ENCODE results near the gene NAT14.
"Not testable (repeated sequence)": the region's sequence is repeated elsewhere in the genome, so short reads cannot be mapped to it uniquely, and the experiment has no call there.

The NAT14 gene

GRCh38 chr19:55504252-55504603 lies 19.2 kb downstream of the NAT14 start:
- DNase-seq, result no peak

DNA sequence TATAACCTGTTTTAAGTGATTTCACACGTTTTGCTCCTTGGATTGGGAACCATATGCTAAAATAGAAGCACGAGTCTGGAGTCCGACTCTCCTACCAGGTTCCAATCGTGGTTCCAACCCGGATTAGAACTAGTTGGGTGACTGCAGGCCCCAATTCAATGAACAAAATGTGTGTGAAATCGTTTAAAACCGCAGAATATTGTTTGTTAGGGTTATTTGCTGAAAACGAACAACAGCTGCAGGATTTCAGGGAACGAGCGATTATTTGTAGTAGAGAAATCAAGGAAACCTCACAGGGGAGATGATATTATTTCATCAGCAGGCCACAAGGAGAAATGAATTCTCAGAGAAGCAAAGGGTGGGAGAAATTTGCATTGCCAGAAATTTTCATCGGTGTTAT lies 20.0 kb downstream of the NAT14 start:
- no peak for DNase-seq

- no peak for DNase-seq
Measured at GRCh38 chr19:55508120-55508519, 23.1 kb downstream of the NAT14 start.

GRCh38 chr19:55516878-55517620 lies 32.1 kb downstream of the NAT14 start:
- DNase-seq, result peak; percentile 87

GRCh38 chr19:55519451-55520311 lies 34.7 kb downstream of the NAT14 start:
- no peak for DNase-seq

DNA sequence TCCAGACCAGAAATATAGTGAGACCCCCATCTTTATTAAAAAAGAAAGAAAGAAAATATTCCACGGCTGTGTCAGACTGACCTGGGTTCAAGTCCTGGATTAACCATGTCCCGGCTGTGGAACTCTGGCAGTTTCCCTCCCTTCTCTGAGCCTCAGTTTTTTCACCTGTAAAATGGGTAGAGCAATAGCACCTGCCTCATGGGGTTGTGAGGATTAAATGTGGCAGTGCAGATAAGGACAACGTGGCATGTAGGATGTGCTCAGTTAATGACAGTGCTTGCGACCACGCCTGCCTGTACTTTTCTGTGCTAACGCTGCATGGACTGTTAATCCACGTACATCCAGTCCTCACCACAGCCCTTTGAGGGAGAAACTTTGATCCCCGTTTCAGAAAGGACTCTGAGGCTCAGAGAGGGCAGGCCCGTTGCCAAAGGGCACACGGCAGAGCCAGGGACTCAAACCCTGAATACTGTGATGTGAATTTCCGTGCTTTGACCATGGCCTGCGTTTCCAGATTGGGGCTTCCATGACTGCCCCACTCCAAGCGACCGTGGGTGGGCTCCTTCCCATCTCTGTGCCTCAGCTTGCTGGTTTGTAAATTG lies 35.8 kb downstream of the NAT14 start:
- no peak for DNase-seq

DNA sequence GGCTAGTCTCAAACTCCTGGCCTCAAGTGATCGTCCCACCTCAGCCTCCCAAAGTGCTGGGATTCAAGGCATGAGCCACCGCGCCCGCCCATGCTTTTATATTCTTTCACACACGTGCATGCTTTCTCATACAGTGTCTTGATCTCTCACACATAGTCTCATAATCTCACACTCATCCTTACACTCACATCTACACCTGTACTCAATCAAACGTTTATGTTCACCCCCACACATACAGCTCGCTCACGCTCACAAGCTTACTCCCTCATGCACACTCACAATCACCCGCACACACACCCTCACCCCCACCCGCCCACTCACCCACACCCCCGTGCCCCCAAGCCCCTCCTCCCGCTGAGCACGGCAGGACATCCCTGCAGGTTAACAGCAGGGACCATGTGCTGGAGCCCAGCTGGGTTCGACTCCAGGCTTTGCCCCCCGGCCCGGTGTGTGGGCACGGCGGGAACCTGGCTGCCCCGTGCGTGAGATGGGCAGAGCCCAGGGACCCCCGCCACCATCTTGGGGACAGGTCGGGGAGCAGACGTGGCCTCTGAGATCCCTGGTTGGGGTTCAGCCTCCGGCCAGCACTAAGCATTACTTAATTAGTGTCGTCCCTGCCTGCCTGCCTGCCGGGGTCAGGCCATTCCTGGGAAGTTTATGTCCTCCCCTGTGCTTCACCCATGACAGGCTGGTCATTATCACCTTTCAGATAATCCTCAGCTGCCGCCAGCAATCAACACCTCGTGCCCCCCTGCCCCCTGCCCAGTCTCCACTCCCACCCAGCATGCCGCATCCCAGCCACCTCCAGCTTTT lies 40.5 kb downstream of the NAT14 start:
- no peak for DNase-seq

- no peak for DNase-seq
Measured at GRCh38 chr19:55526216-55527196, 41.5 kb downstream of the NAT14 start.

- no peak for DNase-seq
Measured at GRCh38 chr19:55527197-55528029, 42.4 kb downstream of the NAT14 start.

DNA sequence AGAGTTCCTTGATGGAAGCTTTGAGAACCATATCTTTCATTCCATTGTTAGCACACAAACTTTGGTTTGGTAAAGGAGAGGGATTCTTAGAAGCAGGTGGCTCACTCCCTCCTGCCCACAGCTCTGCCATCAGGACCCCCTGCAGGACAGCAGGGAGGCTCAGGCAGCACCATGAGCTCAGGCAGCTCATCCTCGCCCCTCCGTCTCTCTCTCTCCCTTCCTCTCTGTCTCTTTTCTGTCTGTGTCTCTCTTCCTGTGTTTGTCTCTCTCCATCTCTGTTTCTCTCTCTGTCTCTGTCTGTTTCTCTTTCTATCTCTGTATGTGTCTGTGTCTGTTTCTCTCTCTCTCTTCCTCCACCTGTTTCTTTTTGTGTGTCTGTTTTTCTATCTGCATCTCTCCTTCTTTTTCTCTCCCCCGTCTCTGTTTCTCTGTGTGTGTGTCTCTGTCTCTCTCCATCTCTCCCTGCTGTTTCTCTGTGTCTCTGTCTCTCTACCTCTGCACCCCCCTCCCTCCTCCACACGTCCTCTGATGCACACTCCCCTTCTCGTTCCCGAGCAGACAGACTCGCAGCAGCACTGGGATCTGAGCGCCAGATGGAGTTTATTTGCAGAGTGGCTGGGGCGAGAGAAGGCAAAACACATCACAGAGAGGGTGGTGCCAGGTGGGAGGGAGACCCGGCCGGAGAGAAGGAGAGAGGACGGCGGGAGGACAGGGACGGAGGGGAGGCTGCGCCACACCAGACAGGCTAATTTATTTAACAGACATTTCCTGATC lies 43.2 kb downstream of the NAT14 start:
- no peak for DNase-seq

- no peak for DNase-seq
Measured at GRCh38 chr19:55529636-55530234, 44.7 kb downstream of the NAT14 start.

DNA sequence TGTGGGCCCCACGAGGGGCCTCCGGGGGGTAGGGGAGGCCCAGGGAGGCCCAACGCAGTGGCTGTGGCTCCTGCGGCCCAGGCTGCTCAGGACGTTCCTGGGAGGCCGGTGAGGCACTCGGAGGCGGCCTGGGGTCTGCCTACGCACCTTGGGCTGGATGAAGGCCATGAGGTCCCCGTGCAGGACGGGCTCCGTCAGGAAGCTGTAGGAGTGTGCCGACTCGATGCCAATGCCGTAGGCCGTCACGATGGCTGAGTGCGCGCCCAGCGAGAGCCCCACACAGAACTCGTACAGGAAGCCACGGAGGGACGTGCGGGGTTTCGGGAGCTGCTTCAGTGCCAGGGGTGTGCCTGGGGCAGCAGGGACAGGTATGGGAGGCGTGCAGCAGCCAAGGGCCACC lies 46.0 kb downstream of the NAT14 start:
- DNase-seq, result no peak

GRCh38 chr19:55534280-55534679 lies 49.3 kb downstream of the NAT14 start:
- DNase-seq, result not testable (repeated sequence)

DNA sequence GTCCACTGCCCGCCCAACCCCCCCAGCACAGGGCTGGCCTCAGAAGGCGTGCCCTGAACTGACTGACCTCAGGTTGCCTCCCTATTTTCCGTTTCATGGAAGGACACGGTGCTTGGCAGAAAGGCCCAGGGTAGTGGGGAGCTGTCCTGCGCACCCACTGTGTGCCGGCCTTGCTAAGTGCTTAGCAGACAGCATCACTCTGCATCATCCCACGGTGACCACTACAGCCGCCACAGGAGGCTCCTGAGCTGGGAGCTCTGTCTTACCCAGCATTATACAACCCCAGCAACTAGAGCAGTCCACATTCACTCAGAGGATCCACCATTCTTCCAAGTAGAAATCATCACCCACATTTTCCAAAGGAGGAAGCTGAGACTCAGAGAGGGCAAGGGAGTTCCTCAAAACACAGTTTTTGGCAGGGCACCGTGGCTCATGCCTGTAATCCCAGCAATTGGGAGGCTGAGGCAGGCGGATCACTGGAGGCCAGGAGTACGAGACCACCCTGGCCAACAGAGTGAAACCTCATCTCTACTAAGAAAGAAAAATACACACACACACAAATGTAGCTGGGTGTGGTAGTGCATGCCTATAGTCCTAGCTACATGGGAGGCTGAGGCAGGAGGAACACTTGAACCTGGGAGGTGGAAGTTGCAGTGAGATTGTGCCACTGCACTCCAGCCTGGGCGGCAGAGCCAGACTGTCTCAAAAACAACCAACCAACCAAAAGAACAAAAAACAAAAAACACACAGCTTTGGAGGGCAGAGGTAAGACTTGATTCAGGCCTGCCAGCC lies 50.4 kb downstream of the NAT14 start:
- no peak for DNase-seq

- DNase-seq, result no peak
Measured at GRCh38 chr19:55535965-55536350, 51.0 kb downstream of the NAT14 start.

DNA sequence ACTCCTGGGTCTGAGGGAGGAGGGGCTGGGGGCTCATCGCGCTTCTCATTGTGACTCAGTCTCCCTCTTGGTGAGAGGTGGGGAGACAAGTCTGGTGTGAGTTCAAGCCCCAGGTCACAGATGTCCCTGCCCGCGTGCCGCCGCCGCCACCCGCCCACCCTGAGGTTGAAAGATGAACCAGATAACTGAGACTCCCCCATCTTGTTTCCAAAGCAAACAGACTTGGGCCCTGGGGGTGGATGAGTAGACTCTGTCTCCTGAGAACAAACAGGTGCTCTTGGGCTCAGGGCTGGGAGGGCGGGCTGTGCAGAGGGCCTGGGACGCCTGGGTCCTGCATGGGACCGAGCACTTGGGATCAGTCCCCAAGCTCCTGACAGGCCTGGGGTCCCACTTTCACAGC lies 51.4 kb downstream of the NAT14 start:
- no peak for DNase-seq
